H1 (cell line): Measurements from ENCODE around the gene C1GALT1. TPM values are rescaled to one million over a fixed set of nuclear protein-coding genes. Genes with fewer than 3 reads are reported as not detected.

Experiments used
- CTCF ChIA-PET: fragments of 300-600 bp; sonication (Branson Sonifier 250); formaldehyde crosslinking; loops from one replicate; lab custom pipeline; 2021; ENCODE audit not compliant: partially characterized antibody; lab: Charles Lee
- POLR2A ChIA-PET: fragments of 300-600 bp; sonication (Branson Sonifier 250); formaldehyde crosslinking; loops from one replicate; lab custom pipeline; 2021; ENCODE audit warnings: inconsistent platforms; ENCODE audit not compliant: partially characterized antibody; lab: Charles Lee
- DNase-seq, 2 experiments: peaks; one replicate each; pipeline versions ENCODE4 v3.0.0 to v3.0.0-alpha.2; 2010 to 2022; ENCODE audit warnings: low spot score in 2 of 2, low read depth in 1 of 2, mixed read lengths in 1 of 2
- FAIRE-seq: peaks from 2 replicates; lab custom pipeline; 2011; peaks lifted over from hg19 to GRCh38; lab: Jason Lieb, UNC
- H2AFZ ChIP-seq: 2 replicates; pipeline ENCODE4 v1.8.1; 2012; ENCODE audit warnings: low read length, inconsistent platforms
- H2AK5ac ChIP-seq: 2 replicates; pipeline ENCODE4 v1.6.1; 2013; ENCODE audit warnings: low read depth, low read length
- H2BK120ac ChIP-seq: replicated peaks from 2 replicates; pipeline ENCODE3; 2013; ENCODE audit warnings: low read depth, low read length, inconsistent platforms
- H2BK12ac ChIP-seq: 2 replicates; pipeline ENCODE4 v1.6.1; 2013; ENCODE audit warnings: low read depth, low read length
- H2BK15ac ChIP-seq: 2 replicates; pipeline ENCODE4 v1.6.1; 2013; ENCODE audit warnings: low read length
- H2BK20ac ChIP-seq: 2 replicates; pipeline ENCODE4 v1.6.1; 2013; ENCODE audit warnings: low read length
- H2BK5ac ChIP-seq: 2 replicates; pipeline ENCODE4 v1.6.1; 2013; ENCODE audit warnings: low read depth, low read length
- H3K14ac ChIP-seq: 2 replicates; pipeline ENCODE4 v1.6.1; 2013; ENCODE audit warnings: inconsistent platforms; ENCODE audit not compliant: insufficient read length
- H3K18ac ChIP-seq: 2 replicates; pipeline ENCODE4 v1.6.1; 2013; ENCODE audit warnings: low read length; ENCODE audit errors: extremely low read depth
- H3K23ac ChIP-seq: 2 replicates; pipeline ENCODE4 v1.6.1; 2013; ENCODE audit warnings: inconsistent platforms; ENCODE audit not compliant: insufficient read length
- H3K23me2 ChIP-seq: 2 replicates; pipeline ENCODE4 v1.6.1; 2013; ENCODE audit warnings: low read depth, low read length
- H3K27ac ChIP-seq: 2 replicates; pipeline ENCODE4 v1.6.1; 2011; ENCODE audit warnings: low read depth, low read length, inconsistent platforms
- H3K27me3 ChIP-seq, 4 experiments: replicated peaks in 1 of 4; 1 replicate in 1 of 4; 2 replicates in 3 of 4; pipeline versions ENCODE4 v1.6.1 to v1.8.1; 2011 to 2013; ENCODE audit warnings: low read length in 3 of 4, mild to moderate bottlenecking in 3 of 4, inconsistent platforms in 2 of 4, mixed read lengths in 2 of 4, moderate library complexity in 1 of 4; ENCODE audit not compliant: control insufficient read depth in 3 of 4, insufficient read depth in 3 of 4; ENCODE audit errors: extremely low read depth in 1 of 4
- H3K36me3 ChIP-seq, 4 experiments: 2 replicates each; pipeline versions ENCODE4 v1.6.1 to v1.8.1; 2011 to 2013; ENCODE audit warnings: mild to moderate bottlenecking in 4 of 4, low read length in 3 of 4, moderate library complexity in 2 of 4, control low read depth in 1 of 4, inconsistent platforms in 1 of 4; ENCODE audit not compliant: insufficient read depth in 4 of 4, control insufficient read depth in 2 of 4
- H3K4ac ChIP-seq: replicated peaks from 2 replicates; pipeline ENCODE3; 2013; ENCODE audit warnings: low read length, low read depth, mixed read lengths, inconsistent platforms; ENCODE audit not compliant: insufficient read length
- H3K4me1 ChIP-seq, 4 experiments: replicated peaks in 1 of 4; 1 replicate in 1 of 4; 2 replicates in 3 of 4; pipeline versions ENCODE4 v1.6.1 to v1.8.1; 2011 to 2013; ENCODE audit warnings: low read length in 3 of 4, inconsistent platforms in 2 of 4, mixed read lengths in 1 of 4; ENCODE audit not compliant: insufficient read depth in 4 of 4, control insufficient read depth in 3 of 4
- H3K4me2 ChIP-seq, 2 experiments: 2 replicates each; pipeline versions ENCODE4 v1.6.1 to v1.8.1; 2011 to 2013; ENCODE audit warnings: low read depth in 2 of 2, low read length in 2 of 2, control low read depth in 1 of 2, inconsistent platforms in 1 of 2, mild to moderate bottlenecking in 1 of 2; ENCODE audit not compliant: insufficient read depth in 1 of 2
- H3K4me3 ChIP-seq, 4 experiments: fragments of 200-600, 300-600 bp in 1 of 4; sonication (generic), shearing (Covaris generic), sonication (Bioruptor Twin) in 1 of 4; 2 replicates each; pipeline versions ENCODE4 v1.5.1 to v1.8.1; 2011 to 2016; ENCODE audit warnings: low read length in 4 of 4, low read depth in 3 of 4, control low read depth in 2 of 4, inconsistent platforms in 2 of 4, mild to moderate bottlenecking in 2 of 4, mixed read lengths in 1 of 4, moderate library complexity in 1 of 4; ENCODE audit not compliant: insufficient read depth in 2 of 4; ENCODE audit errors: extremely low read depth in 1 of 4
- H3K56ac ChIP-seq: replicated peaks from 2 replicates; pipeline ENCODE3; 2013; ENCODE audit warnings: low read depth, mild to moderate bottlenecking, mixed read lengths, low read length, inconsistent platforms; ENCODE audit not compliant: insufficient read length
- H3K79me1 ChIP-seq: 2 replicates; pipeline ENCODE4 v1.6.1; 2013; ENCODE audit warnings: low read depth, low read length, control low read depth
- H3K79me2 ChIP-seq, 2 experiments: 2 replicates each; pipeline versions ENCODE4 v1.6.1 to v1.8.1; 2012 to 2013; ENCODE audit warnings: low read length in 2 of 2, mild to moderate bottlenecking in 2 of 2, inconsistent platforms in 1 of 2; ENCODE audit not compliant: insufficient read depth in 2 of 2, control insufficient read depth in 1 of 2
- H3K9ac ChIP-seq, 4 experiments: replicated peaks in 1 of 4; 1 replicate in 1 of 4; 2 replicates in 3 of 4; pipeline versions ENCODE4 v1.6.1 to v1.8.1; 2011 to 2013; ENCODE audit warnings: low read depth in 3 of 4, low read length in 3 of 4, control low read depth in 2 of 4, mild to moderate bottlenecking in 2 of 4, moderate library complexity in 2 of 4, inconsistent platforms in 1 of 4; ENCODE audit errors: extremely low read depth in 1 of 4
- H3K9me3 ChIP-seq, 2 experiments: 2 replicates each; pipeline versions ENCODE4 v1.6.1 to v1.8.1; 2012 to 2013; ENCODE audit warnings: mild to moderate bottlenecking in 2 of 2, moderate library complexity in 2 of 2, control low read depth in 1 of 2, inconsistent platforms in 1 of 2, low read depth in 1 of 2, low read length in 1 of 2, mixed read lengths in 1 of 2; ENCODE audit not compliant: insufficient read depth in 2 of 2
- H4K20me1 ChIP-seq, 2 experiments: replicated peaks in 1 of 2; 2 replicates each; pipeline versions ENCODE3 to v1.8.1; 2011 to 2013; ENCODE audit warnings: inconsistent platforms in 2 of 2, low read length in 2 of 2, mild to moderate bottlenecking in 1 of 2; ENCODE audit not compliant: insufficient read depth in 2 of 2, control insufficient read depth in 1 of 2
- H4K5ac ChIP-seq: 2 replicates; pipeline ENCODE4 v1.6.1; 2013; ENCODE audit warnings: low read length, low read depth, mixed read lengths, inconsistent platforms; ENCODE audit not compliant: insufficient read length
- H4K8ac ChIP-seq: 2 replicates; pipeline ENCODE4 v1.8.0; 2013; ENCODE audit warnings: mild to moderate bottlenecking, moderate library complexity, low read length, inconsistent platforms; ENCODE audit not compliant: insufficient read depth; ENCODE audit errors: extremely low read depth
- H4K91ac ChIP-seq: replicated peaks from 2 replicates; pipeline ENCODE3; 2013; ENCODE audit warnings: low read length, mixed read lengths, inconsistent platforms; ENCODE audit not compliant: insufficient read length
- WGBS, 2 experiments: shearing (Covaris generic) in 1 of 2; methylation state at CpG; one replicate each; pipeline versions ENCODE4 v1.1.6 to v1.1.7; 2013 to 2015; ENCODE audit warnings: low lambda C conversion rate in 2 of 2, mixed read lengths in 2 of 2, inconsistent platforms in 1 of 2, low coverage in 1 of 2, missing lambda C conversion rate in 1 of 2; ENCODE audit not compliant: insufficient replicate concordance in 2 of 2, insufficient coverage in 1 of 2, insufficient read length in 1 of 2; ENCODE audit errors: extremely low coverage in 1 of 2, missing lambda C conversion rate in 1 of 2; 5-methylcytosine and 5-hydroxymethylcytosine counted together
- polyA plus RNA-seq, 7 experiments: library from polyadenylated mRNA; depleted of rRNA in 3 of 7; stranded (reverse) in 5 of 7; unstranded in 2 of 7; fragments of >200 nt in 5 of 7; fragments of 200-250 nt in 2 of 7; gene quantifications; 1 replicate in 5 of 7; 2 replicates in 1 of 7; 4 replicates in 1 of 7; pipeline versions ENCODE4 v1.2.1 to v1.2.3, GENCODE V29; 2011 to 2013; ENCODE audit warnings: missing spikeins in 2 of 7, mixed read lengths in 2 of 7
- total RNA-seq: library from RNA; stranded (reverse); fragmentation: NEBNext Ultra II Directional; extraction: Animal tissue kit (Norgen Biotek cat#: 25700); gene quantifications from 2 replicates; pipeline ENCODE4 v1.2.1, GENCODE V29; 2021

The C1GALT1 gene
- total and polyA plus RNA-seq, 2 of the 8 experiments (the other 6 are each of a cell fraction or from before 2014, with no cell fraction given): 18.7 to 94.2 TPM

DNA sequence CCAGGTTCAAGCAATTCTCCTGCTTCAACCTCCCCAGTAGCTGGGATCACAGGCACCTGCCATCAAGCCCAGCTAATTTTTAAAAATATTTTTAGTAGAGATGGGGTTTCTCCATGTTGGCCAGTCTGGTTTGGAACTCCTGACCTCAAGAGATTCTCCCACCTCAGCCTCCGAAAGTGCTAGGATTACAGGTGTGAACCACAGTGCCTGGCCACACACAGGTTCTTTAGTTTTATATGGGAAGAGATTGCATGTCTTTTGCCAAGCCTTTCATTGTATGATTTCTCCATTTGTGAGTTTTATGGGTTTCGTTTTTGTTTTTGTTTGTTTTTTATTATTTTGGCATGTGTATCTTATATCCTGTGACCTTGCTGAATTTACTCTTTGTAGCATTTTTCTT is 40.9 kb downstream of the C1GALT1 start:
- H3K9ac ChIP-seq: no peak overlapping the region

More for the DNA sequence above, 40.9 kb downstream of the C1GALT1 start:
- DNase-seq (no peak), FAIRE-seq (no peak)
- Histone ChIP-seq H3K4me2 (no peak overlapping the region), H4K8ac (no peak overlapping the region), H3K27ac (no peak overlapping the region), H2BK120ac (no peak overlapping the region), H2AFZ (no peak overlapping the region), H3K79me2 (peaks cover 0 to 92% of the 10 kb centered on the region in 2 experiments; a peak in 3 of 4 replicates), H3K9me3 (no peaks in the 10 kb centered on the region), H3K4ac (no peak overlapping the region), H3K36me3 (peaks cover 0 to 18% (median 5%) of the 10 kb centered on the region in 4 experiments; a peak in 3 of 8 replicates), H3K27me3 (no peaks in the 10 kb centered on the region), H3K79me1 (peaks cover 3% of the 10 kb centered on the region; the same call in 1 of the 2 replicates), H3K23ac (no peak overlapping the region), H4K20me1 (no peaks in the 10 kb centered on the region), H3K4me3 (no peak overlapping the region), H3K56ac (no peak overlapping the region), H3K18ac (no peak overlapping the region), H2BK5ac (no peak overlapping the region), H3K4me1 (peaks cover 0 to under 1% (median 0%) of the 10 kb centered on the region in 4 experiments; a peak in 3 of 7 replicates), H2BK20ac (no peak overlapping the region), H4K91ac (no peak overlapping the region), H3K23me2 (no peaks in the 10 kb centered on the region), H2BK12ac (no peak overlapping the region), H2BK15ac (no peak overlapping the region), H2AK5ac (no peak overlapping the region), H4K5ac (no peak overlapping the region), H3K14ac (no peak overlapping the region)
- CTCF ChIA-PET: no interaction called here
- WGBS, 2 experiments: 82% methylated on average over 2 of the region's 2 CpGs; no CpG with 5 or more reads in 1 of the 2 experiments
- POLR2A ChIA-PET: no interaction called here
